ENCODE results near the gene TARS3.

The TARS3 gene

GRCh38 chr15:101619615-101619865, 104.7 kb downstream of the TARS3 start:
- DNase-seq: no peak

- DNase-seq: no peak
These were observed 105.2 kb downstream of the TARS3 start for GRCh38 chr15:101618851-101619614.

- DNase-seq: no peak
These were observed 106.2 kb downstream of the TARS3 start for GRCh38 chr15:101618076-101618475.

GRCh38 chr15:101617390-101617965, 106.8 kb downstream of the TARS3 start:
- DNase-seq: no peak

GRCh38 chr15:101615986-101616848, 108.1 kb downstream of the TARS3 start:
- no peak for DNase-seq

- DNase-seq: no peak
These were observed 108.8 kb downstream of the TARS3 start for GRCh38 chr15:101615414-101615985.

GRCh38 chr15:101614761-101615160, 109.5 kb downstream of the TARS3 start:
- DNase-seq: no peak

- no peak for DNase-seq
These were observed 110.2 kb downstream of the TARS3 start for GRCh38 chr15:101614001-101614585.

- DNase-seq: no peak
These were observed 110.9 kb downstream of the TARS3 start for GRCh38 chr15:101613130-101614000.

- DNase-seq: no peak
These were observed 111.6 kb downstream of the TARS3 start for GRCh38 chr15:101612676-101613075.

GRCh38 chr15:101611580-101612299, 112.5 kb downstream of the TARS3 start:
- no peak for DNase-seq

- no peak for DNase-seq
These were observed 113.3 kb downstream of the TARS3 start for GRCh38 chr15:101611007-101611406.

- DNase-seq: no peak
These were observed 113.7 kb downstream of the TARS3 start for GRCh38 chr15:101610611-101611000.

- no peak for DNase-seq
These were observed 114.3 kb downstream of the TARS3 start for GRCh38 chr15:101609742-101610610.

GRCh38 chr15:101608201-101608600, 116.1 kb downstream of the TARS3 start:
- no peak for DNase-seq

- DNase-seq: no peak
These were observed 117.2 kb downstream of the TARS3 start for GRCh38 chr15:101607108-101607507.

GRCh38 chr15:101604124-101604874, 120.0 kb downstream of the TARS3 start:
- no peak for DNase-seq
